HCT116 (cell line): ENCODE data around the gene FN3KRP. TPM values are rescaled to one million over a fixed set of nuclear protein-coding genes. Genes with fewer than 3 reads are reported as not detected.

ENCODE experiments used
- ATAC-seq: fragments of 200-7000 bp; cut with Tn5 transposase; 2 replicates; pipeline ENCODE4 v1.9.1; 2020; ENCODE audit warnings: mild to moderate bottlenecking, moderate library complexity
- BruUV-seq: library from RNA; stranded (reverse); fragments of 400-500 nt; replicated peaks from 2 replicates; lab custom pipeline; 2021; lab: Mats Ljungman, UMichigan
- CTCF ChIA-PET: fragments of 300-600 bp; sonication (Branson Sonifier 250); formaldehyde crosslinking; loops from one replicate; lab custom pipeline; 2021; ENCODE audit warnings: antibody characterized with exemption; lab: Charles Lee
- POLR2A ChIA-PET: fragments of 300-600, 350-600 bp; sonication (Branson Sonifier 250); formaldehyde crosslinking; loops from one replicate; lab custom pipeline; 2021; ENCODE audit warnings: antibody characterized with exemption; lab: Charles Lee
- RAD21 ChIA-PET, 2 experiments: fragments of 300-600 bp; sonication (Branson Sonifier 250); formaldehyde crosslinking; loops; one replicate each; lab custom pipeline; 2023; ENCODE audit warnings: low total read pairs in 2 of 2; ENCODE audit not compliant: uncharacterized antibody in 2 of 2, unreplicated experiment in 2 of 2, low non-redundant PET in 1 of 2; lab: Charles Lee
- DNase-seq: peaks from one replicate; pipeline ENCODE4 v3.0.0-alpha.2; 2010; ENCODE audit warnings: low read depth, low spot score
- H2AFZ ChIP-seq: fragments of 200-600 bp; shearing (Covaris generic), sonication (generic); 2 replicates; pipeline ENCODE4 v1.6.1; 2017; ENCODE audit warnings: low read depth, mixed run types, mixed read lengths, antibody characterized with exemption, low read length; ENCODE audit not compliant: poor library complexity, severe bottlenecking
- H3K27ac ChIP-seq: 2 replicates; pipeline ENCODE4 v1.5.1; 2012; ENCODE audit warnings: low read depth, low read length
- H3K27me3 ChIP-seq: fragments of 200-600 bp; sonication (generic); 2 replicates; pipeline ENCODE4 v1.6.1; 2016; ENCODE audit warnings: mixed run types, low read length, mixed read lengths; ENCODE audit not compliant: insufficient read depth
- H3K36me3 ChIP-seq, 2 experiments: fragments of 200-500 bp in 1 of 2; fragments of 200-600 bp in 1 of 2; sonication (Bioruptor generic) in 1 of 2; sonication (generic) in 1 of 2; 2 replicates each; pipeline versions ENCODE4 v1.5.1 to v1.6.1; 2014 to 2016; ENCODE audit warnings: low read length in 2 of 2, inconsistent platforms in 1 of 2, mixed read lengths in 1 of 2, mixed run types in 1 of 2; ENCODE audit not compliant: insufficient read depth in 2 of 2, control insufficient read depth in 1 of 2
- H3K4me1 ChIP-seq, 2 experiments: fragments of 200-600 bp in 1 of 2; sonication (generic) in 1 of 2; 2 replicates each; pipeline versions ENCODE4 v1.5.1 to v1.6.1; 2012 to 2017; ENCODE audit warnings: low read length in 2 of 2, inconsistent platforms in 1 of 2, mild to moderate bottlenecking in 1 of 2, mixed read lengths in 1 of 2, mixed run types in 1 of 2, moderate library complexity in 1 of 2; ENCODE audit not compliant: insufficient read depth in 2 of 2, control insufficient read depth in 1 of 2
- H3K4me2 ChIP-seq: fragments of 200-600 bp; sonication (generic); 2 replicates; pipeline ENCODE4 v1.6.1; 2017; ENCODE audit warnings: mixed run types, low read length, mixed read lengths
- H3K4me3 ChIP-seq, 2 experiments: fragments of 200-600 bp in 1 of 2; sonication (generic) in 1 of 2; replicated peaks in 1 of 2; 2 replicates each; pipeline ENCODE4 v1.5.1; 2011 to 2016; ENCODE audit warnings: low read length in 2 of 2, control low read depth in 1 of 2, low read depth in 1 of 2, mild to moderate bottlenecking in 1 of 2, mixed read lengths in 1 of 2, mixed run types in 1 of 2
- H3K79me2 ChIP-seq: fragments of 200-600 bp; sonication (generic); 2 replicates; pipeline ENCODE4 v1.6.1; 2017; ENCODE audit warnings: mild to moderate bottlenecking, mixed run types, low read length, moderate library complexity, mixed read lengths; ENCODE audit not compliant: insufficient read depth
- H3K9ac ChIP-seq: fragments of 200-600 bp; sonication (generic); 2 replicates; pipeline ENCODE4 v1.6.1; 2016; ENCODE audit warnings: low read length, mixed read lengths
- H3K9me2 ChIP-seq: fragments of 200-600 bp; sonication (generic), shearing (Covaris generic); 2 replicates; pipeline ENCODE4 v1.6.1; 2017; ENCODE audit warnings: mixed run types, mild to moderate bottlenecking, moderate library complexity; ENCODE audit not compliant: insufficient read depth
- H3K9me3 ChIP-seq, 2 experiments: fragments of 200-500 bp in 1 of 2; fragments of 200-600 bp in 1 of 2; sonication (Bioruptor generic) in 1 of 2; sonication (generic) in 1 of 2; 2 replicates each; pipeline ENCODE4 v1.6.1; 2014 to 2017; ENCODE audit warnings: low read length in 2 of 2, mixed read lengths in 2 of 2, inconsistent platforms in 1 of 2, low read depth in 1 of 2, mild to moderate bottlenecking in 1 of 2, mixed run types in 1 of 2, moderate library complexity in 1 of 2; ENCODE audit not compliant: control insufficient read depth in 1 of 2, insufficient read depth in 1 of 2
- H4K20me1 ChIP-seq: fragments of 200-600 bp; sonication (generic), shearing (Covaris generic); 2 replicates; pipeline ENCODE4 v1.6.1; 2017; ENCODE audit warnings: mixed run types, mild to moderate bottlenecking, moderate library complexity; ENCODE audit not compliant: insufficient read depth
- EZH2phosphoT487 ChIP-seq: fragments of 200-600 bp; IDR thresholded peaks from 2 replicates; pipeline ENCODE4 v1.6.1; 2018; ENCODE audit warnings: antibody characterized with exemption, borderline replicate concordance
- POLR2A ChIP-seq: IDR thresholded peaks from 2 replicates; pipeline ENCODE4 v1.7.0; 2011; ENCODE audit warnings: borderline replicate concordance; ENCODE audit not compliant: insufficient read depth, insufficient read length; ENCODE audit errors: extremely low read depth
- POLR2AphosphoS5 ChIP-seq: IDR thresholded peaks from 2 replicates; pipeline ENCODE4 v1.6.1; 2011; ENCODE audit warnings: mild to moderate bottlenecking, low read depth, low read length, moderate library complexity
- RAD21 ChIP-seq: IDR thresholded peaks from 2 replicates; pipeline ENCODE4 v1.6.1; 2012; ENCODE audit warnings: low read depth, mild to moderate bottlenecking
- ZFX ChIP-seq: fragments of 450-650 bp; IDR thresholded peaks from 2 replicates; pipeline ENCODE4 v1.6.1; 2017
- intact Hi-C: fragments of 100-400 bp; cut with micrococcal nuclease; formaldehyde crosslinking; loops from 2 replicates; pipeline ENCODE4 v1.10.0; 2022
- total RNA-seq: library from RNA; stranded (reverse); gene quantifications from one replicate; pipeline ENCODE4 v1.2.1, GENCODE V29; 2021; ENCODE audit not compliant: unreplicated experiment
- TF ChIP-seq, protein P1 (sequence below), 3 experiments: fragments of 200-600 bp in 1 of 3; sonication (generic) in 1 of 3; IDR thresholded peaks in 2 of 3; conservative IDR thresholded peaks in 1 of 3; 2 replicates each; pipeline ENCODE4 v1.5.1; 2012 to 2017; ENCODE audit warnings: low read depth in 2 of 3, low read length in 2 of 3, antibody characterized with exemption in 1 of 3, borderline replicate concordance in 1 of 3, control low read depth in 1 of 3, mild to moderate bottlenecking in 1 of 3, mixed read lengths in 1 of 3, mixed run types in 1 of 3, moderate library complexity in 1 of 3; ENCODE audit not compliant: insufficient read depth in 1 of 3

The FN3KRP gene
- total RNA-seq, 1 experiment from 2014 or later = 35.2 TPM

GRCh38 chr17:82668631-82669099 lies 47.8 kb upstream of the FN3KRP start:
- CTCF ChIA-PET = interaction anchor here (0.6 to 1.2 kb wide), 6 partner anchors 86 to 109 kb away, joined by 3 to 6 read pairs (median 4); no protein-coding TSS in a partner anchor
- Histone ChIP-seq H3K9ac (peak overlapping the region; percentile 32; the same call in 1 of the 2 replicates), H3K9me3 (no peaks in the 10 kb centered on the region), H3K4me1 (peaks cover 0 to 8% of the 10 kb centered on the region in 2 experiments; a peak in 1 of 4 replicates), H2AFZ (peak overlapping the region; percentile 35), H3K4me2 (peak overlapping the region; percentile 65), H3K27ac (peak overlapping the region; percentile 33; the same call in 1 of the 2 replicates), H3K4me3 (peak overlapping the region; percentile 35 to 37), H3K27me3 (no peaks in the 10 kb centered on the region), H4K20me1 (no peaks in the 10 kb centered on the region), H3K36me3 (no peaks in the 10 kb centered on the region), H3K9me2 (no peaks in the 10 kb centered on the region), H3K79me2 (no peaks in the 10 kb centered on the region)
- intact Hi-C loops = loop anchor here (1.0 kb wide), 1 partner anchor 99 kb away; no protein-coding TSS in a partner anchor
- RAD21 ChIA-PET = interaction anchor here (0.6 to 1.2 kb wide), 2 partner anchors 11 to 99 kb away, joined by 3 read pairs; no protein-coding TSS in a partner anchor
- peak; percentile 78; the same call in 1 of the 2 replicates for TF ChIP-seq ZFX
- TF ChIP-seq, protein P1, sequence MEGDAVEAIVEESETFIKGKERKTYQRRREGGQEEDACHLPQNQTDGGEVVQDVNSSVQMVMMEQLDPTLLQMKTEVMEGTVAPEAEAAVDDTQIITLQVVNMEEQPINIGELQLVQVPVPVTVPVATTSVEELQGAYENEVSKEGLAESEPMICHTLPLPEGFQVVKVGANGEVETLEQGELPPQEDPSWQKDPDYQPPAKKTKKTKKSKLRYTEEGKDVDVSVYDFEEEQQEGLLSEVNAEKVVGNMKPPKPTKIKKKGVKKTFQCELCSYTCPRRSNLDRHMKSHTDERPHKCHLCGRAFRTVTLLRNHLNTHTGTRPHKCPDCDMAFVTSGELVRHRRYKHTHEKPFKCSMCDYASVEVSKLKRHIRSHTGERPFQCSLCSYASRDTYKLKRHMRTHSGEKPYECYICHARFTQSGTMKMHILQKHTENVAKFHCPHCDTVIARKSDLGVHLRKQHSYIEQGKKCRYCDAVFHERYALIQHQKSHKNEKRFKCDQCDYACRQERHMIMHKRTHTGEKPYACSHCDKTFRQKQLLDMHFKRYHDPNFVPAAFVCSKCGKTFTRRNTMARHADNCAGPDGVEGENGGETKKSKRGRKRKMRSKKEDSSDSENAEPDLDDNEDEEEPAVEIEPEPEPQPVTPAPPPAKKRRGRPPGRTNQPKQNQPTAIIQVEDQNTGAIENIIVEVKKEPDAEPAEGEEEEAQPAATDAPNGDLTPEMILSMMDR (IDR thresholded peaks at IDR 0.05 in 2 of 3, conservative IDR thresholded peaks at IDR 0.05 in 1 of 3; ENCODE audit: borderline replicate concordance in 1 of 3, insufficient read depth in 1 of 3, low read depth in 2 of 3, low read length in 2 of 3) = peak; percentile 71 to 73 (median 72)
- no peak for TF ChIP-seq POLR2AphosphoS5
- TF ChIP-seq POLR2A = peak; percentile 63
- TF ChIP-seq RAD21 = peak; percentile 84
- no peak for TF ChIP-seq EZH2phosphoT487
- POLR2A ChIA-PET = no interaction called here
- ATAC-seq (peak; percentile 97), DNase-seq (peak; percentile 43)
- BruUV-seq = no TSS peak
